ENCODE measurements around the gene C12orf57.

C12orf57 gene

DNA sequence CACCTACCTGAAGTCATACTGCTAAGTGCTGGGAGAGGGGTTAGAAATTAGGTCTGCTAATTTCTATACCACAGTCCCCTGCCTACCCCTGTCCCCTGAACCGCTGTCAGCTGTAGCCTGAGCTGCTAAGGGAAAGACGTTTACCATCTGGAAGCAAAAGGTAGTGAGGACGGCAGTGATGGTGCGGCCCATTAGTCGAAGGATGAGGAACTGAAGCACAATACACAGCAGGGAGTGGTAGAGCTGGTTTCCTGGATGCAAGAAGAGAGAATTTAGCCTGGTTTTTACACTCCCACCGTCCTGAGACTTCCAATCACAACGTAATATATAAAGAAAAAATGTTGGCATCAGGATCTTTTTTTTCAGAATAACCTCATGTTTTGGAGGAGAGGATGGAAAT lies 38.7 kb downstream of the C12orf57 start:
- ChIA-PET CTCF (interaction anchor here (1.0 kb wide), 1 partner anchor 39 kb away, joined by 3 read pairs; the partner anchor contains the start of genes C12orf57 and RNU7-1), POLR2A (no interaction called here)
- WGBS (ENCODE audit: insufficient coverage): 94% methylated on average over 3 of the region's 7 CpGs
- no peaks in the 10 kb centered on the region for H3K27me3 ChIP-seq (replicated peaks in 2 of 5; ENCODE audit: control insufficient read depth in 4 of 5, insufficient read depth in 5 of 5, low read length in 4 of 5)
- peaks cover 22 to 71% (median 63%) of the 10 kb centered on the region in 4 experiments for H3K36me3 ChIP-seq (ENCODE audit: control insufficient read depth in 4 of 4, insufficient read depth in 4 of 4, low read length in 3 of 4)
- DNase-seq: no peak
- H3K4me1 ChIP-seq (ENCODE audit: control extremely low read depth in 1 of 4, control insufficient read depth in 4 of 4, insufficient read depth in 4 of 4, low read length in 3 of 4): peaks cover 0 to 3% (median 0%) of the 10 kb centered on the region in 4 experiments
- no peak overlapping the region for H3K4me3 ChIP-seq (ENCODE audit: control insufficient read depth in 1 of 7, extremely low read depth in 1 of 7, insufficient read depth in 4 of 7, low read depth in 2 of 7, low read length in 6 of 7)
- no peak overlapping the region for H3K27ac ChIP-seq (ENCODE audit: insufficient read depth in 1 of 2, low read depth in 1 of 2, low read length in 2 of 2, poor library complexity in 1 of 2, severe bottlenecking in 2 of 2)
- no peaks in the 10 kb centered on the region for H3K9me3 ChIP-seq (ENCODE audit: control extremely low read depth in 1 of 5, control insufficient read depth in 4 of 5, insufficient read depth in 2 of 5, low read depth in 1 of 5, low read length in 4 of 5)

DNA sequence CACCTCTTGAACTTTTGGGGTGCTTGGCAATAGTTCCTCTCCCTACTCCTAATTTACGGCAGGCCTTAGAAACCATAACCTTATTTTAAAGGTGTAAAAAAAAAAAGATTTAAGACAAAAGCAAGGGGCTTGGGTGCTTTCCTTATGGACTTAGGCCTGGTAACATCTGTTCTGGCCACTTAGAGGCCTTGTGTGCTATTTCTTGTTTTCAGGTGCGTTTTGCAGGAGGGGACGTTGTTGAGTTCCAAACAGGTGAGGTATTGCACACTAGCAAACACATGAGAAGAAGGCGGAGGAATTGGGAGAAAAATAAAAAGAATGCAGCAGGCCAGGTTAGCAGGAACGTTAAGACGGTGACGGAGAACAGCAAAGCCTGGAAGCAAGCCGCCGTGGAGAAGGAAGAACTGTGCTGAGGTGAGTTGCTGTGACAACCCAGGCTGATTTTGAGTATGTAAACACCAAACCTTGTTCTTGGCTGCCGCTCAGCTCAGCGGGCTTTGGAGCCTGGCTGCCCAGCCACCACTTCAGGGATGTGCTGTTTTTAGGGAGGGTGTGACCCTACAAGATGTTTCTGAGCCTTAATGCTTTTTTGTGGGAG lies 44.2 kb downstream of the C12orf57 start:
- H3K27me3 ChIP-seq (replicated peaks in 2 of 5; ENCODE audit: control insufficient read depth in 4 of 5, insufficient read depth in 5 of 5, low read length in 4 of 5): no peaks in the 10 kb centered on the region
- H3K9me3 ChIP-seq (ENCODE audit: control extremely low read depth in 1 of 5, control insufficient read depth in 4 of 5, insufficient read depth in 2 of 5, low read depth in 1 of 5, low read length in 4 of 5): no peaks in the 10 kb centered on the region
- WGBS (ENCODE audit: insufficient coverage): 94% methylated on average over 10 of the region's 11 CpGs
- no peak for DNase-seq
- peaks cover 8 to 34% (median 23%) of the 10 kb centered on the region in 4 experiments for H3K36me3 ChIP-seq (ENCODE audit: control insufficient read depth in 4 of 4, insufficient read depth in 4 of 4, low read length in 3 of 4)
- no peak overlapping the region for H3K27ac ChIP-seq (ENCODE audit: insufficient read depth in 1 of 2, low read depth in 1 of 2, low read length in 2 of 2, poor library complexity in 1 of 2, severe bottlenecking in 2 of 2)
- CTCF ChIA-PET: no interaction called here
- no peak overlapping the region for H3K4me3 ChIP-seq (ENCODE audit: control insufficient read depth in 1 of 7, extremely low read depth in 1 of 7, insufficient read depth in 4 of 7, low read depth in 2 of 7, low read length in 6 of 7)
- H3K4me1 ChIP-seq (ENCODE audit: control extremely low read depth in 1 of 4, control insufficient read depth in 4 of 4, insufficient read depth in 4 of 4, low read length in 3 of 4): no peaks in the 10 kb centered on the region
- POLR2A ChIA-PET: no interaction called here

Data from common myeloid progenitor, CD34-positive (primary cell).